ENCODE results near the gene ATXN1. TPM values are rescaled to one million over a fixed set of nuclear protein-coding genes. Genes with fewer than 3 reads are reported as not detected.

Gene ATXN1
- total RNA-seq, 4 donors from 2014 or later, result 21.0 to 102 (median 51.1) TPM

DNA sequence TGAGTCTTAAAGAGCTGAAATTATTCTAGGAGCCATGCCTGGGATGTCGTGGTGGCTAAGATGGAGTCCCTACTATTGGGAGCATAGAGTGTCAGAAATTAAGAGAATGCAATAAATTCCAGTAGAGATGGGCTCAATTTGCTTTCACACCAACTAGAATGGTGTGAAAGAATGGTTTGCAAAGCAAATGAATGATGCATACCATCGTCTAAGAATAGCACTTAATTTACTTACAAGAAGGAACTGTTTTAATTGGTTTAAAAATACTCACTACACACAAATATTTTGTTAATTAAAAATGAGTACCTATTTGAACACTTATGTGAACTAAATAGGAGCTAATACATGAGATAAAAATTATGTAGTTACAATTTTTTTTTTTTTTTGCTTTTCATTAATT is 390.3 kb downstream of the ATXN1 start:
- H3K4me1 ChIP-seq, result peaks cover 0 to 4% of the 10 kb centered on the region in 2 donors
- DNase-seq, result no peak
- no peaks in the 10 kb centered on the region for H3K27me3 ChIP-seq
- TF ChIP-seq POLR2A (IDR thresholded peaks at IDR 0.05), result no peak
- intact Hi-C loops (cut with DNase I; ENCODE audit: low total_unique reads), result no loop called here
- H3K36me3 ChIP-seq, result no peaks in the 10 kb centered on the region
- no peak overlapping the region for H3K4me3 ChIP-seq
- H3K27ac ChIP-seq, result no peak overlapping the region
- H3K9me3 ChIP-seq, result no peaks in the 10 kb centered on the region

DNA sequence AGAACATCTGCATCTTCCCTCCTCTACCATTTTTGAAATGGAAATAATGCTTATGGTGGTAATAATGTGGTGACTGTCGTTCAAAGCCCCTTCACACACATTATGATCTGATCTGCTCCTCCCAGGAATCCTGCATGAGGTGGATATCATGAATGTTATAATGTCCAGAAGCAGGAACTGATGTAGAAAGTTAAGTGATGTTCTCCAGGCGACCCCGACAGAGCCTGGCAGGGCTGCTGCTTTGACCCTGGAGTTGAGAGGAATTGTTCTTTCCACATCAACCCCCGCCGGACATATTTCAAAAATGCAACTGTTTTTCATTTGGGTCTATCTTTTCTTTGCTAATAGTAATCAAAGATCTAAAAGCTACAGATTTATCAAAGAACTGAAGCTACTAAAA is 391.3 kb downstream of the ATXN1 start:
- TF ChIP-seq POLR2A (IDR thresholded peaks at IDR 0.05), result no peak
- TF ChIP-seq, protein P1, sequence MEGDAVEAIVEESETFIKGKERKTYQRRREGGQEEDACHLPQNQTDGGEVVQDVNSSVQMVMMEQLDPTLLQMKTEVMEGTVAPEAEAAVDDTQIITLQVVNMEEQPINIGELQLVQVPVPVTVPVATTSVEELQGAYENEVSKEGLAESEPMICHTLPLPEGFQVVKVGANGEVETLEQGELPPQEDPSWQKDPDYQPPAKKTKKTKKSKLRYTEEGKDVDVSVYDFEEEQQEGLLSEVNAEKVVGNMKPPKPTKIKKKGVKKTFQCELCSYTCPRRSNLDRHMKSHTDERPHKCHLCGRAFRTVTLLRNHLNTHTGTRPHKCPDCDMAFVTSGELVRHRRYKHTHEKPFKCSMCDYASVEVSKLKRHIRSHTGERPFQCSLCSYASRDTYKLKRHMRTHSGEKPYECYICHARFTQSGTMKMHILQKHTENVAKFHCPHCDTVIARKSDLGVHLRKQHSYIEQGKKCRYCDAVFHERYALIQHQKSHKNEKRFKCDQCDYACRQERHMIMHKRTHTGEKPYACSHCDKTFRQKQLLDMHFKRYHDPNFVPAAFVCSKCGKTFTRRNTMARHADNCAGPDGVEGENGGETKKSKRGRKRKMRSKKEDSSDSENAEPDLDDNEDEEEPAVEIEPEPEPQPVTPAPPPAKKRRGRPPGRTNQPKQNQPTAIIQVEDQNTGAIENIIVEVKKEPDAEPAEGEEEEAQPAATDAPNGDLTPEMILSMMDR (IDR thresholded peaks at IDR 0.05), result no peak
- Histone ChIP-seq H3K9me3 (no peaks in the 10 kb centered on the region), H3K4me1 (peaks cover 0 to 4% of the 10 kb centered on the region in 2 donors), H3K4me3 (no peak overlapping the region), H3K27me3 (no peaks in the 10 kb centered on the region), H3K27ac (no peak overlapping the region), H3K36me3 (no peaks in the 10 kb centered on the region)
- intact Hi-C loops (cut with DNase I; ENCODE audit: low total_unique reads), result no loop called here
- DNase-seq, result no peak

DNA sequence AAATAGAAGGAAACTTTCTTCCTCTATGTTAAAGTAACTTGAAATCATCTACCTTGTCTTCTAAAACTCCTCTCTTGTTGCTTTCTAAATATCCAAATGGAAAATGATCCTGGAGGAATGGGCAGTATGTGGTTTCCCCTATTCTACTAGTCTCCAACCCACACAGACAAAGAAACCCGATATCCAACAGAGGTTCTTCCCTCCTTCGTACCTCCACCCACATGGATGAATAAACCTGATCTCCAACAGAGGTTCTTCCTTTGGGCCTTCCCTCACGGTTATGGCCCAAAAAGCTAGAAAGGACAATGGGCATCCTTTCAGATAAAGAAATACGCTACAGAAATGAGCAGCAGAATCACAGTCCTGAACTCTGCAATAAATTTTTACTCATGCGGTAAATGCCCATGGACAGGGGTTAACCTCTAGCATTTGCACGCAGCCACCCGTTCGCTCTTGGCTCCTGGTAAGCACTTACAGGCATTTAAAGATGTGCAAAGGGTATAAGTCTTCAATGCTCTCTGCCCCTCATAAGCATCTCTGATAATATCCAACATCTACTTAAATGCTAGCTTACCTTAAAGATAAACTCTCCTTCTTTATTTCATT is 392.0 kb downstream of the ATXN1 start:
- no peaks in the 10 kb centered on the region for H3K27me3 ChIP-seq
- intact Hi-C loops (cut with DNase I; ENCODE audit: low total_unique reads), result no loop called here
- TF ChIP-seq POLR2A (IDR thresholded peaks at IDR 0.05), result no peak
- TF ChIP-seq, protein P1 (IDR thresholded peaks at IDR 0.05), result no peak
- H3K27ac ChIP-seq, result peak overlapping the region in 1 of 2 donors; percentile 6
- H3K36me3 ChIP-seq, result no peaks in the 10 kb centered on the region
- no peaks in the 10 kb centered on the region for H3K9me3 ChIP-seq
- peaks cover 0 to 4% of the 10 kb centered on the region in 2 donors for H3K4me1 ChIP-seq
- no peak overlapping the region for H3K4me3 ChIP-seq
- no peak for DNase-seq

DNA sequence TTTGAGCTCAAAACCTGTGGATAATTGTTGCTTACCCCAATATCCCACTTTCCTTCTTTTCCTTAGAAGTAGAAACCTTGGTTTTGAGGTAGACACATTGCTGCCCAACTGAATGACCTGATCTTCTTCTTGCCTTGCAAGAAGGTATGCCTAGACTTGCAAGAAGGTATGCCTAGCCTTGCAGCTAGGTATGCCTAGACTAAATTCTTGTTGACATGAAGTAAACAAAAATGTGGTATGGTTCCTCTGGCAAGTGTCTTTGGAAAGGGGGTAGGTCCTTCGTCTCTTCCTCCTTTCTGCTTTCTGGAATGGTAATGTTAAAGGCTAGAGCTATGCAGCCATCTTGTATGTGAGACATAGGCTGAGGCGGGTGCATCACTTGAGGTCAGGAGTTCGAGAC is 393.7 kb downstream of the ATXN1 start:
- no peak for DNase-seq
- H3K4me3 ChIP-seq, result no peak overlapping the region
- no peak overlapping the region for H3K27ac ChIP-seq
- H3K4me1 ChIP-seq, result peaks cover 0 to 13% of the 10 kb centered on the region in 2 donors
- no peaks in the 10 kb centered on the region for H3K27me3 ChIP-seq
- intact Hi-C loops (cut with DNase I; ENCODE audit: low total_unique reads), result no loop called here
- no peak for TF ChIP-seq POLR2A (IDR thresholded peaks at IDR 0.05)
- no peaks in the 10 kb centered on the region for H3K9me3 ChIP-seq
- no peaks in the 10 kb centered on the region for H3K36me3 ChIP-seq

DNA sequence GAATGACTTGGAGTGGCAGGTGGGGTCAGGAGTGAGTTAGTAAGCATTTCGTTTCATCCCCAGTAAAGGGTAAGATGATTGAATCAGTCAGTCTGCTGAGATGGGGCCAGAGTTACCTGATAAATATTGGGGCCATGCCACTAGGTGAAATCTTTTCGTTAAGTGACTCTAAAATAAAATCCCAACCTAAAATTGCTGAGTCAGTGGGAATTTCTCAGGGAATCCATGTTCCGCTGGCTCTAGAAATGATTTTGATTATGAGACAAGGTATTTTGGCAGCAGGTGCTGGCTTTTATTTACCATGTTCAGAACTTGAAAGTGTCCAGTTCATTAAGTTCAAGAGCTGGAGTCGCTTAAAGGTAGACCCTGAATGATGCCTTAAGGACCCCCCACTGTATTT is 397.5 kb downstream of the ATXN1 start:
- intact Hi-C loops (cut with DNase I; ENCODE audit: low total_unique reads), result no loop called here
- no peak overlapping the region for H3K4me3 ChIP-seq
- TF ChIP-seq, protein P1 (IDR thresholded peaks at IDR 0.05), result no peak
- no peak for TF ChIP-seq POLR2A (IDR thresholded peaks at IDR 0.05)
- no peak for DNase-seq
- H3K36me3 ChIP-seq, result no peaks in the 10 kb centered on the region
- peak overlapping the region; percentile 75 to 78 for H3K27ac ChIP-seq
- no peaks in the 10 kb centered on the region for H3K9me3 ChIP-seq
- no peaks in the 10 kb centered on the region for H3K27me3 ChIP-seq
- H3K4me1 ChIP-seq, result peaks cover 0 to 10% of the 10 kb centered on the region in 2 donors

DNA sequence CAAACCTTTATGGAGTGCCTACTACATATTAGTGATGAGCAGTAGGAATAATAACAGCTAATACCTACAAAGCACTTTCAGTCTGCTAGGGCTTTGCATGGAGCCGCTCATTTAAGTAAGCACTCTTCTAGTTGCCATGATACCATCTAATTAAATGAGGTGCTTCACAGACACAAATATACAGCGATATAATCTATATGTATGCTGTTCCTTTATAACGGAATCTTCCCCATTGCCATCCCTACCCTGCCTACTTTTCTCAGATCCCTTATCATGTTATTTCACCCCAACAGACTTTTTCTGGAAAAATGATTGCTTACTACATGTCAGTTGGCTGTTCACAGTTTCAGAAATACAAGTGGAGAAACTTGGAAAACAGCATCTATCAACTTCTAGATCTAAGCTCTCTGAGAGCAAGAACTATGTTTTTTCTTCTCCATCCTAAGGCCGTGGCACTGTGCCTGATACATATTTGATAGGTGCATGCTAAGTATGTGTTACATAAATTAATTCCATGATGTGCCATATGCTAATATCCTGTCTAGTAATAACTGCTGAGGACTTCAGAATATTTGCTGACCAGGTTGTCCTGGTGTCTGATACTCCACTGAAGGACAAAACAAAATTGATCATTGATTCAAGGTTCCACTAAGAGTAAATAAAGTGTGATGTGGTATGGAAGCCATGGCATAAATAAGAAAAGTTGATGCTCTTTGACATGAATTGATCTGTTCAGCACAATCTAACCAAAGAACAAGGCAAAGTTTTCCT is 398.3 kb downstream of the ATXN1 start:
- Histone ChIP-seq H3K36me3 (no peaks in the 10 kb centered on the region), H3K4me1 (peaks cover 0 to 10% of the 10 kb centered on the region in 2 donors), H3K27me3 (no peaks in the 10 kb centered on the region), H3K9me3 (no peaks in the 10 kb centered on the region), H3K27ac (peak overlapping the region; percentile 75 to 78), H3K4me3 (no peak overlapping the region)
- no peak for TF ChIP-seq POLR2A (IDR thresholded peaks at IDR 0.05)
- TF ChIP-seq, protein P1 (IDR thresholded peaks at IDR 0.05), result no peak
- DNase-seq, result no peak
- intact Hi-C loops (cut with DNase I; ENCODE audit: low total_unique reads), result no loop called here
